ENCODE measurements around the gene EHMT1.
"Not testable (repeated sequence)": the region's sequence is repeated elsewhere in the genome, so short reads cannot be mapped to it uniquely, and the experiment has no call there.

DNA sequence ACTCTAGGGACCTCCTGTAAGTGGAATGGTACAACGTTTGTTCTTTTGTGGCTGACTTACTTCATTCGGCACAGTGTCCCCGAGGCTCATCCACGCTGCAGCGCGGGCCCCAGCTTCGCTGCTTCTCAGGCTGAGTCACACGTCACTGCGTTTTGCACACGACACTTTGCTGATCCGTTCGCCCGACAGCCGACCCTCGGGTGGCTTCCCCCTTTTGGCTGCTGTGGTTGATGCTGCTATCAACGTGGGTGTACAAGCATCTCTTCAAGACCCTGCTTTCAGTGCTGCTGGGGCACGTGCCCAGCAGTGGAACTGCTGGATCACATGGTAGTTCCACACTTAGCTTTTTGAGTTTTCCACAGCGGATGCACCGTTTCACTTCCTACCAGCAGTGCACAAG is 107.5 kb downstream of the EHMT1 start:
- TF ChIP-seq, protein P1, sequence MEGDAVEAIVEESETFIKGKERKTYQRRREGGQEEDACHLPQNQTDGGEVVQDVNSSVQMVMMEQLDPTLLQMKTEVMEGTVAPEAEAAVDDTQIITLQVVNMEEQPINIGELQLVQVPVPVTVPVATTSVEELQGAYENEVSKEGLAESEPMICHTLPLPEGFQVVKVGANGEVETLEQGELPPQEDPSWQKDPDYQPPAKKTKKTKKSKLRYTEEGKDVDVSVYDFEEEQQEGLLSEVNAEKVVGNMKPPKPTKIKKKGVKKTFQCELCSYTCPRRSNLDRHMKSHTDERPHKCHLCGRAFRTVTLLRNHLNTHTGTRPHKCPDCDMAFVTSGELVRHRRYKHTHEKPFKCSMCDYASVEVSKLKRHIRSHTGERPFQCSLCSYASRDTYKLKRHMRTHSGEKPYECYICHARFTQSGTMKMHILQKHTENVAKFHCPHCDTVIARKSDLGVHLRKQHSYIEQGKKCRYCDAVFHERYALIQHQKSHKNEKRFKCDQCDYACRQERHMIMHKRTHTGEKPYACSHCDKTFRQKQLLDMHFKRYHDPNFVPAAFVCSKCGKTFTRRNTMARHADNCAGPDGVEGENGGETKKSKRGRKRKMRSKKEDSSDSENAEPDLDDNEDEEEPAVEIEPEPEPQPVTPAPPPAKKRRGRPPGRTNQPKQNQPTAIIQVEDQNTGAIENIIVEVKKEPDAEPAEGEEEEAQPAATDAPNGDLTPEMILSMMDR (IDR thresholded peaks at IDR 0.05 in 2 of 3, conservative IDR thresholded peaks at IDR 0.05 in 1 of 3; ENCODE audit: control insufficient read depth in 2 of 3, extremely low read depth in 1 of 3, insufficient read depth in 1 of 3, low read depth in 3 of 3, low read length in 3 of 3) = not testable (repeated sequence)
- TF ChIP-seq TCF7 (IDR thresholded peaks at IDR 0.05; ENCODE audit: borderline replicate concordance); SP1 (IDR thresholded peaks at IDR 0.05; ENCODE audit: low read depth, low read length); ZNF217 (IDR thresholded peaks at IDR 0.05); CHD2 (IDR thresholded peaks at IDR 0.05; ENCODE audit: borderline replicate concordance, low read depth, low read length); POLR2AphosphoS2 (IDR thresholded peaks at IDR 0.05; ENCODE audit: low read depth, low read length): not testable (repeated sequence)

Measured in GM12878 (cell line).